GM19468 (cell line): ENCODE data around the gene BDP1.
"Not testable (repeated sequence)": the region's sequence is repeated elsewhere in the genome, so short reads cannot be mapped to it uniquely, and the experiment has no call there.

Experiments used
- ATAC-seq: cut with Tn5 transposase; IDR thresholded peaks from one replicate; pipeline ENCODE4 v1.9.1; 2021; ENCODE audit warnings: mild to moderate bottlenecking, moderate library complexity, moderate number of reproducible peaks; ENCODE audit not compliant: unreplicated experiment; ENCODE audit errors: extremely low read depth

BDP1 gene

GRCh38 chr5:71564895-71565294, 109.4 kb downstream of the BDP1 start:
- ATAC-seq = no peak

GRCh38 chr5:71569748-71570509, 114.5 kb downstream of the BDP1 start:
- ATAC-seq = no peak

GRCh38 chr5:71571811-71572210, 116.4 kb downstream of the BDP1 start:
- ATAC-seq = not testable (repeated sequence)

- ATAC-seq = no peak
Observed at GRCh38 chr5:71573591-71573990, 118.1 kb downstream of the BDP1 start.

GRCh38 chr5:71575588-71575987, 120.1 kb downstream of the BDP1 start:
- not testable (repeated sequence) for ATAC-seq

- no peak for ATAC-seq
Observed at GRCh38 chr5:71576241-71576640, 120.8 kb downstream of the BDP1 start.

- not testable (repeated sequence) for ATAC-seq
Observed at GRCh38 chr5:71577839-71578238, 122.4 kb downstream of the BDP1 start.

GRCh38 chr5:71582945-71583584, 127.6 kb downstream of the BDP1 start:
- ATAC-seq = no peak

GRCh38 chr5:71586052-71586940, 130.8 kb downstream of the BDP1 start:
- ATAC-seq = no peak

GRCh38 chr5:71586941-71587765, 131.7 kb downstream of the BDP1 start, which contains the start of gene MCCC2:
Gene MCCC2 (plus strand): TSS chr5:71587340. CDS start chr5:71587426, 86 bp downstream.
- peak; percentile 90 for ATAC-seq

GRCh38 chr5:71587766-71588532, 132.5 kb downstream of the BDP1 start:
- ATAC-seq = no peak

- ATAC-seq = no peak
Observed at GRCh38 chr5:71588533-71588885, 133.1 kb downstream of the BDP1 start.

GRCh38 chr5:71589903-71590302, 134.5 kb downstream of the BDP1 start:
- no peak for ATAC-seq

- ATAC-seq = no peak
Observed at GRCh38 chr5:71591100-71591499, 135.6 kb downstream of the BDP1 start.

- no peak for ATAC-seq
Observed at GRCh38 chr5:71596169-71596568, 140.7 kb downstream of the BDP1 start.

- no peak for ATAC-seq
Observed at GRCh38 chr5:71597001-71597400, 141.6 kb downstream of the BDP1 start.

GRCh38 chr5:71600783-71601182, 145.3 kb downstream of the BDP1 start:
- ATAC-seq = no peak

- ATAC-seq = peak; percentile 36
Observed at GRCh38 chr5:71601222-71602026, 146.0 kb downstream of the BDP1 start.
